Lower leg skin (tissue), 3 donors: ENCODE measurements around the gene KLRC4.

ENCODE experiments used
- CTCF ChIP-seq, 3 donors: fragments of 450-650 bp; IDR thresholded peaks; one replicate each; pipeline ENCODE4 v1.5.1; 2016; ENCODE audit warnings: antibody characterized with exemption in 3 of 3, mild to moderate bottlenecking in 3 of 3, moderate library complexity in 2 of 3
- POLR2A ChIP-seq, 2 donors: fragments of 450-650 bp; IDR thresholded peaks; one replicate each; pipeline ENCODE4 v1.6.1; 2016 to 2017; ENCODE audit warnings: antibody characterized with exemption in 2 of 2, mild to moderate bottlenecking in 1 of 2, moderate library complexity in 1 of 2

DNA sequence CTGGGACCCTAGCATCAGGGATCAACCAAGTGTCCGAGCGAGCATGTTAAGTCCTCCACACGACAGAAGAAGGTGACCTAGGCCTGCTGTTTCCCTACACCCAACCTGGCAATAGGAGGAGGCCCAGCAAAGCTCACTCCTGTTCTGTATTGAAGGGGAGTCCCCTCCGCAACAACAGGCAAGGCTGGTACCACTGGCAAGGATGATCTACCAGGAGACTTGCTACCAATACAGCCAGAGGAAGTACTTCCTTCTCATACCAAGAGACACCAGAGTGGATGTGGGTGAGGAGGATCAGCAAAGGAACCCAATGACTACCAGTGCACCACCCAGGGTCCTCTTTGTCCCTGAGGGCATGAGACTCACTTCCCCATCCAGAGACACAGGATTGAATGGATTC lies 38.7 kb upstream of the KLRC4 start:
- TF ChIP-seq POLR2A (IDR thresholded peaks at IDR 0.05) (no peak), CTCF (IDR thresholded peaks at IDR 0.05) (no peak)
